NCI-H2227 (cell line): ENCODE results near the gene SND1.
A peak's percentile ranks its signal among the peaks of the same experiment; 100 is the strongest.

ENCODE experiments used
- DNase-seq: peaks from one replicate; lab custom pipeline; 2025; ENCODE audit not compliant: unreplicated experiment; lab: John Stamatoyannopoulos, UW

Gene SND1

DNA sequence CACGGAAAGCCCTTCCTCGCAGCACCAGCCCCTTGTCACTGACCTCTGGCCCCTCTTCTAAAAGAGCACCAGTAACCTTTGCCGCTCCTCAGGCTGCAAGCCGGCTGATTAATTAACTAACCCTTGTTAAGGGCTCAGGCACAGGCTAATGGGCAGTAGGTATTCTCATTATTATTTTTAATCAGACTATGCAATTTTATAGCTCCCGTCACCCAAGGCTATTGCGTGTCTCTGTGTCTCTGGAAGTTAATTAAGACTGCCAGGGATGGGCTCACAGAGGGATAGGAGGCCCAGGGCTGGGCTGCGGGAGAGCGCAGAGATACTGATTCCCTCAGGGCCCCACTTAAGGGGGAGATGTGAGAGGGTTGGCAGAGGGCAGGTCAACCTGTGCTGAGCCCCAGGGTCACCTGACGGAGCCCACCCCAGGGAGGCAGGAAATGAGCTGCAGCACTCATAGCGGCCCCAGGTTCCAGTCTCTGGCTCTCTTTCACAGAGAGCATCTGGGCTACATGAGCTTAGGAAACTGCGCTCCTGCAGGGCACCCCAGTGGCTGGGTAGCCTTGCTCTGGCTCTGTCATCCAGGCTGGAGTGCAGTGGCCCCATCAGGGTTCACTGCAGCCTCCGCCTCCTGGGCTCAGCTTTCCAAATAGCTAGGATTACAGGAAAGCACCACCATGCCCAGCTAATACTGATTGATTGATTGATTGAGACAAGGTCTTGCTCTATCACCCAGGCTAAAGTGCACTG is 471.5 kb downstream of the SND1 start:
- no peak for DNase-seq

- DNase-seq = no peak
Observed at GRCh38 chr7:128124786-128125185, 472.8 kb downstream of the SND1 start.

DNA sequence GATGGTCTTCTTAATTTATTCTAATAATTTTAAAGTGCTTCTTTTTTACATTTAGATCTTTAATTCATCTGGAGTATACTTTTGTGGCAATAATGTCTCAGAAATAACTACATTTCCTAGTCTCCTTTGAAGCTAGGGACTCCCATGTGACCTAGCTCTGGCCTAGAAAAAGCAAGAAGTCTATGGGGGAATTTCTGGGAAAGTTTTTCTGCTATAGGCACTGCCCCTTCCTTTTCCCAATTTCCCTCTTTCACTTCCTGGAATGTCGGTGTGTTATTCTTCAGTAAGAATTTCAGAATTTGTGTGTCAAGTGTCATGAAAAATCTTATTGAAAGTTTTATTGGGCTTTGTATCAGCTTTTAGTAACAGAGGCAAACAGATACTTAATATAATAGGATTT is 473.8 kb downstream of the SND1 start:
- DNase-seq = no peak

DNA sequence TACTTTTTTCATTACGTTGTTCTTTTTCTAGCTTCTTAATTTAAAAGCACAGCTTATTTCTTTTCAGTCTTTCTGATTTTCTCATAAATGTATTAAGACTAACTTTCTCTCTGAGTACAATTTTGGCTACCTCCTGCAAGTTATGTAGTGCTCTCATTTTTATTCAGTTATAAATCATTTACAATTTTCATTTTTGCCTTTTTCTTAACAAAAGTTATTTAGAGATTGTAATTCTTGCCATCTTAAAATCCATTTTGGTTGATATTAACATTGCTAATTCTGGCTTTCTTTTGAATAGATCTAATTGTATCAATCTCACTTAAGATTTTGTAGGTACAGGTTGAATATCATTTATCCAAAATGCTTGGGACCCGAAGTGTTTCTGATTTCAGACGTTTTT is 476.4 kb downstream of the SND1 start:
- DNase-seq = no peak

DNA sequence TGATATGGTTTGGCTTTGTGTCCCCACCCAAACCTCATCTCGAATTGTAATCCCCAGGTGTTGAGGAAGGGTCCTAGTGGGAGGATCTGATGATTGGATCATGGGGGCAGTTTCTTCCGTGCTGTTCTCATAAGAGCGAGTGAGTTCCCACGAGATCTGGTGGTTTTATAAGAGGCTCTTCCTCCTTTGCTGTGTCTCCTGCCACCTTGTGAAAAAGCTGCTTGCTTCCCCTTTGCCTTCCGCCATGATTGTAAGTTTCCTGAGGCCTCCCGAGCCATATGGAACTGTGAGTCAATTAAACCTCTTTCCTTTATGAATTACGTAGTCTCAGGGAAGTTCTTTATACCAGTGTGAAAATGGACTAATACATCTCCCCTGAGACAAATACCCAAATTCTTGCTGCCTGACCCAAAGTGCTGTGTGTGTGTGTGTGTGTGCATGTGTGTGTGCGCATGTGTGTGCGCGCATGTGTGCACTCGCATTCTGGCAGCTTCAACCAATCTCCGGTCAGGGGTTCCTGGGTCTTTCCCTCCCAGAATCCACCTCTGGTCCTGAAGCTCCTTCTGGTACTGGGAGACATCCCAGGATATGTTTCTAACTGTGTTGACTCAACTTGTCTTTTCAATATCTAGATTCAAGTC is 477.4 kb downstream of the SND1 start:
- no peak for DNase-seq

- no peak for DNase-seq
Observed at GRCh38 chr7:128131115-128131514, 479.1 kb downstream of the SND1 start.

DNA sequence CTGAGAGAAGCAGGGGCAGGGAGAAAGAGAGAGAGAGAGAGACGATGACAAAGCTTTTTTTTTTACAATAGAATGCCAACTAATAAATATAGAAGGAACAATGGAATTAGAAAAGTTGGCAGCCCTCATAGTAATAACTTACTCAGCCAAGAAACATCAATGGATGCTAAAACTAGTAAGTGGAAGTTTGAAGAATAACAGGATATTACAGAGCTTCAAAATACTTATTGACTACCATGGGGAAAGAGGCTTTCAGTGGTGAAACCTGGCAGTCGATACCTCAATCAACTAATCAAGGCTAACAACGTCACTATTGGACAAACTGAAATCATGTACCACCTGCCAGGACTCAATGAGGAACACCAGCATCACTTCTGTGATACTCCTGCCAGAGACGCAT is 479.7 kb downstream of the SND1 start:
- no peak for DNase-seq

DNA sequence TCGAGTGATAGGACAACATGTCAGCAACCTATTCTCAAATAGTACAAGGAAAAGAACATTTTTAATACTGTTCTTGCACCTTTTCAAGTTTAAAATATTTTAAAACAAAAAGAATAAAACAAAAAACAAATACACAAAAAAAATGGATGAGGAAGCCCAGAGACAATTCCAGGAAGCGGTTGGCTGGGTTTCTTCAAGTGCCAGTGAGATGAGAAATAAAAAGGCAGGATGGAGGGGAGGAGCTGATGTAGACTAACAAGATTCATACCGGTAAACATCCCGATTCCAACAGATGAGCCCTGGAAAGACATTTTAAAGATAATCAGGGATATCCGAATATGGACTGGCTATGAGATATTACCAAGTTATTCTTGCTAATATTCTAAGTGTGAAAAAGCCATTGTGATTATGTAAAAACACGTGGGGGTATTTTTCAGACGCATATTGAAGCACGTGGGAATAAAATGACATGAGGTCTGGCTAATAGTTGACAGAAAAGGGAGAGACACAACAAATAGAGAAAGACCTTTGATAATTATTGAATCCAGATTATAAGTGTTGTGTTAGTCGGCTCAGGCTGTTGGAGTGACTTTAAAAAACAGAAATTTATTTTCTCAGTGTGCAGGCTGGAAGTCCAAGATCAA is 480.6 kb downstream of the SND1 start:
- no peak for DNase-seq

DNA sequence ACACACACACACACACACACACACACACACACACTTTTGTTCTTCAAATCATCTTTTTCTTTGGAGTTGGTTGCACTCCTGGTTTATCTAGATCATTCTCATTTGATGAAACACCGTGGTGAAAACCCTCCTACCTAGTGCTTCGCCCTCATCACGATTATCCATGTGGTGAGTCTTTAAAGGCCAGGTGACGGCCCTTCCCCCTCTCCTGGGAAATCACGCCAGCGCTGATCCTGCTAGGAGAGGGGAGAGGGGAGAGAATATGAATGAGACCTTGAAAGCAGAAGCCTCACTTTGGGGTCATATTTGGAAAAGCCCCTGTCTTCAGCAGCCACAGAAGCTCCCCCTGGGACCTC is 483.1 kb downstream of the SND1 start:
- DNase-seq = peak; percentile 66

DNA sequence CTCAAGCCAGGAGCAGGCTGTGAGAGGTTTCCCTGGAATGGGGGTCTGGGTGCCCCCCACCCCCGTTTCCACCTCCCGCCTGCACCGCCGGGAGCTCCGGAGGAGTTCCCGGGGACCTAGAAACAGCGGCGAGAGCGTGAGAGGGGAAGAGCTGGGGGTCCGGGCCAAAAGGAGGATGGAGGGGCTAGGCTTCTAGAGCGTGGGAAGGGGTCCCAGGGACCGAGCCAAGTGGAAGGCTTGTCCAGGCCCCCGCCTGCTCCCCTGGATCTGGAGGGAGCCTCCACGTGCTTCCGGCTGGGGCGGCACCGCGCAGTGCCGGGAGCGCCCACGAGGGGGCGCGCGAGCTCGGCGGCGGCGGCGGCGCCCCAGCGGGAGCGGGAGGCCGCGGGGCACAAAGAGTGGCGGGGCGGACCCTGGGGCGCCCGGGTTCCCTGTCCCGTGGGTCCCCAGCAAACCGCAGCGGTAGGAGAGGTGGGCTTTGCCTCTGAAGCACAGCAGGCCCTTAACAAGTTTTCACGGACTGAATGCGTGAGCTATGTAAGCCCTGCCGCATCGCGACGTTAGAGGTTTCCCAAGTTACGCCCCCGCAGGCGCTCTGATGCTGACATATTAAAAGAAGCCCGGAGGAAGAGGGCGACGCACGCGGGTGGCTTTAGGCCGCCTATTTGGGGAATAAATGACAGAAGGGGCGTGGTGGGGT is 483.7 kb downstream of the SND1 start:
- DNase-seq = peak; percentile 76

- peak; percentile 47 for DNase-seq
Observed at GRCh38 chr7:128136215-128136597, 484.2 kb downstream of the SND1 start.

- no peak for DNase-seq
Observed at GRCh38 chr7:128137181-128137580, 485.2 kb downstream of the SND1 start.

DNA sequence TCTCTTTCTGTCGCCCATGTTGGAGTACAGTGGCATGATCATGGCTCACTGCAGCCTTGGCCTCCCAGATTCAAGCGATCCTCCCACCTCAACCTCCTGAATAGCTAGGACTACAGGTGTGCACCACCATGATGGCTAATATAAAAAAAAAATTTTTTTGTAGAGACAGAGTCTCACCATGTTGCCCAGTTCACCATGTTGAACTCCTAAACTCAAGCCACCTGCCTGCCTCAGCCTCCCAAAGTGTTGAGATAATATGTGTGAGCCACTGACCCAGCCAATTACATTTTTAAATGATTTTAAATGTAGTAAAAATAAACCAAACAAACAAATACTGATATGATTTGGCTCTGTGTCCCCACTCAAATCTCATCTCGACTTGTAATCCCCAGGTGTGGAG is 487.4 kb downstream of the SND1 start:
- DNase-seq = no peak

DNA sequence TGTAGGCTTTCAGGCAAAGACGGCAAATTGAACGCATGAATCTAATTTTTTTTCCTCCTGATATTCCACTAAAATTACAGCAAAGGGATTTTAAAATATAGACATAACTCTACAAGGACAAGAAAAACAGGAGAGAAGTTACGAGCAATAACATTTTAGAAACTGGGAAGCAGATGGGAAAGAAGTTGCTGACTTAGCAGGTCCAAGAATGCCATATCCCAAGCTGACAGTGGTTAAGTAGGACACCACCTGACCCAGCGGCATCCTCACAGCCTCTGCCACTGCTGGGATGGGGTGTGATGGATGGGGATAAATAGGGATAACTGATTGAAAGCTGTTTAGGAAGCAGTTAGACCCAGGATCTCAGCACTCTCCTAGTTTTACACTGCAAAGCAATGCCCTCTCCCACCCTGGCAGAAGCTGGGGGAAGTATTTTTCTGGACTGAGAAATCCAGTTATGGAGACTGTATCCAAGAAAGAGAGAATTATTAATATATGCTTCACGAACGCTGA is 489.7 kb downstream of the SND1 start:
- DNase-seq = no peak
